GM21786 (cell line): Measurements from ENCODE around the gene MEIS3.

Experiments
- ATAC-seq: cut with Tn5 transposase; IDR thresholded peaks from one replicate; pipeline ENCODE4 v1.9.1; 2021; ENCODE audit not compliant: unreplicated experiment

Gene MEIS3

DNA sequence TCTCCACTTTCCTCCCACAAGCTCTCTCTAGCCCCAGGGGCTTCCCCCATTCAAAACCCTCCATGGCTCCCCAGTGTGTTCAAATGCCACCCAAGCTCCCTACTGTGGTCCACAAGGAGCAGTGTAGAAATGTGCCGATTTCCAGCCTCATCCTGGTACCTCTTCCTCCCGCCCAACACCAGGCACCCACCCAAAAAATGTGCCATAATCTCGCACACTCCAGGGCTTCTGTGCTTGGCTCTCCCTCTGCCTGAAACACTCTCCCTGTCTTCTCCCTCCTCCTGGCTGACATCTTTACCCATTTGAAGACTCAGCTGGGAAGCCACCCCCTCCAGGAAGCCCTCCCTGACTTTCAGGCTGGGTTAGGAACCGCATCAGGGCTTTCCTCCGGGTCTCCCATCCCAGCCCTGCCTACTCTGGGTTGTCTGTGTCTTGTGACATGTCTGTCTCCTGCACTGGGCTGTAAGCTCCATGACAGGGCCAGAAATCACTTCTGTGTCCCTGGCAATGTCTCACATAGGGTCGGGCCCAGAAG lies 16.6 kb upstream of the MEIS3 start:
- ATAC-seq: no peak

DNA sequence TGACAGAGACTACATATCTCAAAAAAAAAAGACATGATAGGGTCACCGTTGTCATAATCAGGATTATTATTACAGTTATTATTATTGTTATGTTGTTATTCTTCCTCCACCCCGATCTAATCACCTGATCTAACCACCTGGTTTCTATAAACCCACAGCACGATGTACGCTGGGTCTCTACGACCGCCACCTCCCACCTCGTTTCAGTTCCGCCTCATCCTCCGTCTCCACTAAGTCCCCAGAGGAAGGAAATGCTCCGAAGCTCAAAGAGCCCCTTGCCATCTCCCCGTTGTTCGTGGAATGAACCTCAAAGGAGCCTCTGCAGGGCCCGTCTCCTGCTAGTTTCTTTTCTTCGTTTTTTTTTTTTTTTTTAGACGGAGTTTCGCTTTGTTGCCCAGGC lies 15.9 kb upstream of the MEIS3 start:
- ATAC-seq: no peak

DNA sequence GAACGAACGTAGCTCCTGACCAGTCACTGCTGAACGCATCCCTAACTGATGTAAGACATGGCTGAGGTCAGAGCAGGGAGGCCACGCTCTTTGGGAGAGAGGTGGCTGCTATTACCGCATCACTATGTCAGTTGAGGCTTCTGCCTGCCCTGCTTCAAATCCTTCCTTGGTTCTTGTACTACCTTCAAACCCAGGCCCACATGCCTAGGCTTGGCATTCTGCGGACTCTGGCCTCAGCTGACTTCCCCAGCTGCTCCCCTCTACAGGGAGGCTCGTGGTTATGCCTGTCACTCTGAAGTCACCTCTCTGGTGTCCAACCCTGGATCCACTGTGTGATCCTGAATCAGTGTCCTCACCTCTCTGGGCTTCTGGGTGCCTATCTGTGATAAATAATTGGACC lies 14.8 kb upstream of the MEIS3 start:
- no peak for ATAC-seq

DNA sequence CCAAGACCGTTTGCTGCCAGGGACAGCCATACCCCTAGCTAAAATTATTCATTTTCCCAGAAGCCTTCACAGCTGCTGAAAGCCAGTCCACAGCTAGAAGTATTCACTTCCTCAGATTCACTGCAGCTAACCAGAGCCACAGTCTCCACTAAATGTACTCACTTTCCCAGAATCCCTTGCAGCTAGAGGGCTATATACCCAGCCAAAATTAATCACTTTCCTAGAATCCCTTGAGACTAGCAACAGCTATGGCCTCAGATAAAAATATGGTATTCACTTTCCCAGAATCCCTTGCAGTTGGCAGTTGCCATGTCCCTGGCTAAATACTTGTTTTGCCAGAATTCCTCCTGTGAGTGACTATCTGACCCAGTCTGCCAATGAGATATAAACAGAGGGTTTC lies 13.8 kb upstream of the MEIS3 start:
- ATAC-seq: no peak

DNA sequence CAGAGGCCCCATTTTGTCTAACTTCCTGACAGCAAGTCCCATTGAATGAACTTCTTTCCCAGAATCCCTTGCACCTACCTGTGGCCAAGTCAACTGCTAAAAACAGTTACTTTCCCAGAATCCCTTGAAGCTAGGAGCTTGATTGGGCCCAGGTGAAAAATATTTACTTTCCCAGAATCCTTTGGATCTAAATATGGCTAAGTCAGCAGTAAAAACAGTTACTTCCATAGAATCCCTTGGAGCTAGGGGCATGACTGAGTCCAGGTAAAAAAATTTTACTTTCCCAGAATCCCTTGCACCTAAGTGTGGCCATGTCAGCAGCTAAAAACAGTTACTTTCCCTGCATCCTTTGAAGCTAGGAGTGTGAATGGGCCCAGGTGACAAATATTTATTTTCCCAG lies 13.2 kb upstream of the MEIS3 start:
- no peak for ATAC-seq

DNA sequence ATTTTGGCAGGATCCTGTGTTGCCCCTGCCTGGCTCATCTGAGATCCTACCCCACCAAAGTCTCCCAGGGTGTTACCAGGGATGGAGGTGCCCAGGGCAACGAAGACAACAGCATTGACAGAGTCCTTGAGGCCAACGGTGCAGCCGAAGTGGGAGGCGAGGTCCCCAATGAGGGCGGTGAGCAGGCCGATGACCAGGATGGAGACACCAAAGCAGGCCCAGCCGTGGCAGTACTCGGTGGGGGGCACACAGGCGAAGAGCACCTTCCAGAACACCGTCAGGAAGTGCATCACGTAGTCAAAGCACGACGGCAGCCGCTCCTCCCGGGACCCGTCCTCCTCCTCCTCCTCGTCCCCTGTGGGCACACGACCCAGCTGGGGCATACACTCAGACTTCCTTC lies 12.8 kb upstream of the MEIS3 start:
- ATAC-seq: no peak

DNA sequence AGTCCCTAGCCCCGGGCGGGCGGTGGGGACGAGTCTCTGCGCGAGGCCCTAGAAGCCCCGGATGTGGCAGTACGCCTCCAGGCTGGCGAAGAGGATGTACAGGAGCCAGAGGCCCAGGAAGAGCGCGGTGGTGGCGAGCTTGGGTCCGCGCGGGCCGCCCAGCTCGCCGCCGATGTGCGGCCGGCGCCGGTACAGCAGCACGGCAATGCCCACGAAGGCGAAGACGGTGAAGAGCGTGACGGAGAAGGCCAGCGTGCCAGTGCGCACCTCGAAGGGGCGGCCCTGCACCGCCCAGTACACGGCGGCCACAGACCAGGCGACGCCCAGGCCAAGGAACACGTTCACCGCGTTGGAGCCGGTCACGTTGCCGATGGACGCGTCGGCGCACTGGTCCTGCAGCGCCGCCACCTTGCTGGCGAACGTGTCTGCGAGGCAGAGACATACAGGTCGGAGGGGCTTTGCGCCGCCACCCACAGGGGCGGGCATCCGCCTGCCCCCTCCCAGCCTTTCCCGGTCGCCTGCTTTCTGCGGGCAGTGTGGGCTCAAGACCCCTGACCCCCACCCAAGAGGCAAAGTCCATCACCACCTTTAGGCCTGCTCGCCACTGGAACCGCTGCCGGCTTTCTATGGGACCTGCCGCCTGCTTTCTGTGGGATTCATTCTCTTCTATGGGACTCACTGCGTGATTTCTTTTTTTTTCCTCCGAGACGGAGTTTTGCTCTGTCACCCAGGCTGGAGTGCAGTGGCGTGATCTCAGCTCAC lies 10.9 kb upstream of the MEIS3 start:
- no peak for ATAC-seq

DNA sequence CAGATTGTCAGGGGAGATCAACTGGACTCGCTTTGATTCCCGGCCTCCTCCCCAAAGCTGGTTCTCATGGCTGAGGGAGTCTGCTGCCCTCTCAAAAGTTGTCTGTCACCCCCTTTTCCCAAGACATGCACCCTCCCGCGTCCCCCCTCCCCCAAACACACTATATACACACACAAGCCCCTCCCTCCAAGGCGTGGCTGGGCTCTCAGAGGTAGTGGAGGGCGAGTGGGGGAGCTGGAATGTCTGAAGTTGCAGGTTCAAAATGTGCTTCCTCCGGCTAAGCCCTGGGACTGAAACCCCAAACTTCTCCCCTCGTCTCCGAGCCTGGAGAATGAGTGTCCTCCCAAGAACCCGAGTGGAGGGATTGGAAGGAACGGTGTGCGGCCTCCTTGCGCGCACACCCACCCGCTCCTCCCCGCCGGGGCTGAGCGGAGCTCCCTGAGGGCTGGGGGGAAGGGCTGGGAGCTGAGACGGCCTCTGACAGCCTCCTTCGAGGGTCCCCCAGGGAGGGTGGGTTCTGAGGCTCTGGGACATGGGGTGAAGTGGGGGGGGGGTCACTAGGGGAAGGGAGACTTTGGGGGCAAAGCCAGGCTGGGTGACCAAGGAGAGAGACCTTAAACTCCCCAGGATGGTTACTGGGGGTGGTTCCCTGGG lies 9.9 kb upstream of the MEIS3 start:
- no peak for ATAC-seq

DNA sequence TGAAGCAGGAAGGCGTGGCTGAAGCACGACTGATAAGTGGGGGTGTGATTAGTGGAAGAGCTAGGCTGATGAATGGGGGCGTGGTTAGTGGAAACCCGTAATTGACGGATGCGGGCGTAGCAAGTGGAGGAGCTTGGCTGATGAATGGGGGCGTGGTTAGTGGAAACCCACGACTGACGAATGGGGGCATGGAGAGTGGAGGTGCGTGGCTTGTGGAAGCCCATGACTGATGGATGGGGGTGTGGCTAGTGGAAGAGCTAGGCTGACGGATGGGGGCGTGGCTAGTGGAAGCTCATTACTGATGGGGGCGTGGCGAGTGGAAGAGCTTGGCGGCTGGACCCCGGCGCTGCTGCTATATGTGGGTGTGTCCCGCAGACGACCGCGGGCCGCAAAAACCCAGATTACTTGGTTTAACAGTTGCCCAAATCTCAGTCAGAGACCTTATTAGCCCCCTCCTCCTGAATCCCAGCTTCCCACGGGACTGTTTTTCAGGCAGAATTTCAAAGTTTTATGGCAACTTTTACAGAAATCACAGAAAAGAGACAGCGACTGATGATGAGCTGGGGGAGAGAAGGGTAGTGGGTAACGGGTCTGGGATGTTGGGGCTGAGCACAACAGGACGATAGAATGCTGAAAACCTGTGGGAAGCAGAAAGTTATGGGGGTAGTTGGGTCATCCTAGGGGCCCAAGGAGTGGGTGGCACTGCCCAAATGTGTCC lies 9.0 kb upstream of the MEIS3 start:
- no peak for ATAC-seq

DNA sequence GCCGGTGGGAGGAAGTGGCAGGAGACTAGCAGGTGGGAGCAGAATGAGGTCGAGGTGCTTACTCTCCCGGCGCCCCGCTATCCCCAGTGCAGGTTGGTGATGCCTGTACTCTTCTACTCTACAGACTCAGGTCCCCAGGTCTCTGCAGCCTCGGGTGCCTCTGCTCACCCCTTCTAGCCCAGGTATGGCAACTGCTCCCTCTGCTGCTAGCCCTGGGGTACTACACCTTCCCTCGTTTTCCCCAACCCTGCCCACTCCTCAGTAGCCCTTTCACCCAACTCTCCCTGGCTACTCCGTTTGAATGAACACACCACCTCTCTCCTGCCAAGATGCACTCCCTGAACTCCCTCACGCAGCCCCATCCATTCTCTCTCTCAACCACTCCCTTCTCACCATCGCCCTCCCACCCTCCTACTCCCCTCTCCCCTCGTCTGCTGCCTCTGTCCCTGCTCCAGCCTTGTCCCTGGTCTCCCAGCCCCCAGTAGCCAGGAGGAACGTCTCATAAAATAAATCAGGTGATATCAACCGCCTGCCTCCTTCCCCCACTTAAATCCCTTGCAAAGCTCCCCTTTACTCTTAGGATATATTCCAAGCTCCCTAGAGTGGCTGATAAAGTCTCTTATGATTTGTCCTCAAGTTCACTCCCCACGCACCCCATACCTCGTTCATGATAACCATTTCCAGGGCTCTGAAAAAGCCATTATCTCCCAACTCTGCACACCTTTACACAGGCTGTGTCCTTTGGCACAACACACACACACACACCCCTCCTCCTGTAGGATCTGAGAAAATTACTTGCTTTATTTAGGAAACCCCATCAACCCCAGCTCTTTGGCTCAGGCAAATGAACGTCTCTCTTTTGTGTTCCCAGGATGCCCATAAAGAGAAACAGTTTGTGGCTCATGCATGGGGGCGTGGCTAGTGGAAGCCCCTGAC lies 8.2 kb upstream of the MEIS3 start:
- ATAC-seq: no peak

DNA sequence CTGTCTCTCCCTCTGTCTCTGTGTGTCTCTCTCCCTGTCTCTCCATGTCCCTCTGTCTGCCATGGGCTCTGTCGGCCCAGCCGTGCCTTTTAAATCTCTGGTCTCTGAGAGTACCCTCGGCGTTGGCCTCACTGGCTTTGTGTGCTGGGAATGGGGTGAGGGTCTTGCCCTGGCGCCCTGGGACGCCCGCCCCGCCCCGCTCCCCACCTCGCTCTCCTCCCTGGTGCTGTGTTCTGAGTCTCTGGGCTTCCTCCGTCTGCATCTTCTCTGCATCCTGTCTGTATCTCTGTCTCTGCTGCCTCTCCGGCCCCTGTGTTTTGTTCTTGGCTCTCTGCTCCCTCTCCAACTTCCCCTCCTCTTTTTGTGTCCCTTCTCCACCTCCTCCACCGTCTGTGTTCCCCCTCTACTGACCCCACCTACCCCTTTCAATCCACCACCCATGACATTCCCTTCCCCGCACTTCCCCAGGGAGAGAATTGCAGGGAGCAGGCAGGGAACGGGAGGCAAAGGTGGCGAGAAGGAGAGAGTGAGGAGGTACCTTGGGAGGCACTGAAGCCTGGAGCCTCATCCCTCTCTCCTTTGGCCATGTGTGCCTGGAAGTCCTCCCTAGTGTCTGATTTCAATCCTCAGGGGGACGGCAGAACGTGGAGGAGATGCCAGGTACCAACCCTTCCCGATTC lies 4.0 kb upstream of the MEIS3 start:
- ATAC-seq: no peak

DNA sequence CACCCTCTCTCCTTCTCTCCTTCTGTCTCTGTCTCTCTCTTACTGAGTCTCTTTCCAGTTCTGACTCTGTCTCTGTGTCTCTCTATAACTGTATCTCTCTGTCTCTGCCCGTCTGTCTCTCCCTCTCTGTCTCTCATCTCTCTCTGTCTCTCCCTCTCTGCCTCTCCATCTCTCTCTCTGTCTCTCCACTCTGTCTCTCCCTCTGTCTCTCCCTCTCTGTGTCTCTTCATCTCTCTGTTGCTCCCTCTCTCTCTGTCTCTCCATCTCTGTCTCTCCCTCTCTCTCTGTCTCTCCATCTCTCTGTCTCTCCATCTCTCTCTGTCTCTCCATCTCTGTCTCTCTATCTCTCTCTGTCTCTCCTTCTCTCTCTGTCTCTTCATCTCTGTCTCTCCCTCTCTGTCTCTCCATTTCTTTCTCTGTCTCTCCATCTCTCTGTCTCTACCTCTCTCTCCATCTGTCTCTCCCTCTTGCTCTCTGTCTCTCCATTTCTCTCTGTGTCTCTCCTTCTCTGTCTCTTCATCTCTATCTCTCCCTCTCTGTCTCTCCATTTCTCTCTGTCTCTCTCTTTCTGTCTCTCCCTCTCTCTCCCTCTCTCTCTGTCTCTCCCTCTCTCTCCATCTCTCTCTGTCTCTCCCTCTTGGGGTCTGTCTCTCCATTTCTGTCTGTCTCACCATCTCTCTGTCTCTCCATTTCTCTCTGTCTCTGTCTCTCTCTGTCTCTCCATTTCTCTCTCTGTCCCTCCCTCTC lies 3.3 kb upstream of the MEIS3 start:
- ATAC-seq: no peak

DNA sequence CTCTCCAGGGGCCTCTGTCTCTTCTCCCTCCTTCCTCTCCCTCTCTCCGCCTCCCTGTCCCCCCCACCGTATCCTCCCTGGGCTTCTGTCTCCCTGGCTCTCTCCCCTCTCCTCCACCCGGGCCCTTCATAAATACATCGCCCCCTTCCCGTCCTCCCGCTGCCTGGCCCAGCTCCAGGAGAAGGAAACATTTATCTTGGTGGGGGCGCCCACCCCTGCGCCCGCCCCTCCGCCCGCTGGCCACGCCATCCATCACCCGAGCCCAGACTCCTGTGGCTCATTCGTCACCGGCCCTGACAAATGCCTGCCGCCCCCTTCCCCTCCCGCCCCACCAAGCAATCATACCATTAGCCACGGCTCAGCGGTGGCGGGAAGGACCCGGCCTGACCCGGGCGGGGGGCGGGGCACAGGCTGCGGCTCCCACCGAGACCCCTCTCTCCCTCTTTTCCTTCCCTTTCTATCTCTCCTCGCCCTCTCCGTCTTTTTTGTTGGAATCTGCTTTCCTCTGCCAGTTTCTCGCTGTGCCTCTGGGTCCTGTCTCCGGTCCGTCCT lies 2.6 kb upstream of the MEIS3 start:
- no peak for ATAC-seq

DNA sequence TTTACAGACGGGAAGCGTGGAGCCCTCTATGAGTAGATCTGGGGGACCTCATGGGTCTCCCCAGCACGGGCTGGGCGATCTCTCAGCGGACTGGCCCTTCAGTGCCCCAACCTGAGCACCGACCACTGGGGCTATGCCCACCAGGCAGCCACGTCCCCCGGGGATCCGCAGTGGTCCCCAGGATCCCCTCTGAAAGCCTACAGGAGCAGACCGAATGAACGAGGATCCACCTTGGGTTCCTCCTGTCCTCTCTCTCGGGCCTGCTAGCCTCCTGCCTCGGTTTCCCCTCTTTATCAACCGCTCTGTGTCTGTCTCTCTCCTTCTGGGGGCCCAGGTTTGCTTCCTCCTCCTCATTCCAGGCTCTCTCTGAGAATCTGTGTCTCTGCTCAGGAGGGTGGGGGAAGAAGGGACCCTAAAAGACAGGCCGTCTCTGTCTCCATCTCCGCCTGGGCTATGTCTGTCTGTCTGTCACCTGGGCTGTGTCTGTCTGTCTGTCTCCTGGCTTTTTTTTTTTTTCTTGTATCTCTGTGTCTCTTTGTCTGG lies 2.0 kb upstream of the MEIS3 start:
- no peak for ATAC-seq

DNA sequence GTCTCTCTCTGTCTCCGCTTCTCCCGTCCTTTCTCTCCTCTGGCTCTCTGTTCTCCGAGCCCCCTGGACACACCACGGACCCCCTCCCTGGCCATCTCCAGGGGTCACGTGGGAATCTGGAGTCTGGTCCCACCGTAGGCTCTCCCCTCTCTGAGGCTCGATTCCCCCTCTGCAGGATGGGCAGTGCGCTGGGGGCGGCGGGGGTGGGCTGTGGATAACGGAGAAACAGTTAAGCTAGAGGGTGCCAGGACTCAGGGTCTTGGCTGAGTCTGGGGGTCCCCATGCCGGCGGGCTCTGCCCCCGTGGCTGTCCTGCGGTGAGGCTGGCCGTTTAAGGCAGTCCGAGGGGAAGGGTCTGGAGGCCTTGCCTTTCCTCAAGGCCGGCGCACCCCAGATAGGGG lies 462 bp upstream of the MEIS3 start:
- no peak for ATAC-seq

DNA sequence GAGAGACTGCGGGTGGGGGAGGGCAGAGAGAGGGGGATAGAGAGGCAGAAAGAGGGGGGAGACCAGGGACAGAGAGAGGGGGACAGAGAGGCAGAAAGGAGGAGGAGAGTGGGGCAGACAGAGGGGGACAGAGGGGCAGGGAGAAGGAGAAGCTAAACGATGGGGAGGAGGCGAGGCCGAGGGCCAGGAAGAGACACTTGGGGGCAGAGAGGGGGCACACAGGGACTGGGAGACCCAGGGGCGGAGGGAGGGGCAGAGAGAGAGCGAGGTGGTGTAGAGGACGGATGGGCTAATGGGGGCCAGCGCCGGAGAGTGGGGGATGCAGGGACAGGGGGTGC lies 666 bp downstream of the MEIS3 start:
- no peak for ATAC-seq

DNA sequence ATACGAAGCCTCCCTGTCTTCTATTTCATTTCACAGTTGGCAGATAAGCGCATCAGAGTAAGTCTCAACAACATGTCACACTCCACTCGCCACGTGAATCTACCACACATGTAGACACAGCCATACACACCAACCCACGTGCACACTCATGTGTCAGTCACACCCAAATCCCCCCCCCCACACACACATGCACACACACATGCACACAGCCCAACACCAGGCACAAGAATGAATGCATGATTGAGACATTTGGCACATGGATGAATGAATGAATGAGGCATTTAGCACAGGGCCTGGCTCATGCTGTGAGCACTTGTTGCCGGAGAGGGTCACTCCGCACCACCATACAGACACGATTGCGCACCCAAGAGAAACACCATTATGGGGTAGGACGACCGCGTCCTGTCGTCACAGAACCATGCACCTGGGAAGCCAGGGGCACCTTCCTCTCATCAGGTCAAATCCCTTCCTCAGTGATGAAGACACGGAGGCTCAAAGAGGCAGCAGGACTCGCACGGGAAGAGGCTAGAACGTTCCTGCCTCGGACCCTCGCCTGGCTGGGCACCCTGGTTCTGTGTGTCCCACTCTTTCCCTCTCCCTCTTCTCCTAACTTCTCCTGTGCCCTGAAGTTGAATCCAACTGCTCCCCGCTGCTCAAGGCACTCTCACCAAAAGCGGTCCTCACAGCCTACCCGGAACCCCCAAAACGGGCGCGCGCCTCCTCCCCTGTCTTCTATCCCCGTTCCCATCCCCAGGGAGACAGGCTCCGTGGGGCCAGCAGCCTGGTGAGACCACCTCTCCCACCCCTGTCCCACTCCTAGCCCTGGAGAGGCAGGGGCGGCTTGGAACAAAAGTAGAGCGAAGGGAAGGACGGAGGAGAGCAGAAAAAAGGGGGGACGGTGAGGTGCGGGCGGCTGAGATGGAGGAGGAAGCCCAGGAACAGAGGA lies 1.3 kb downstream of the MEIS3 start:
- no peak for ATAC-seq

DNA sequence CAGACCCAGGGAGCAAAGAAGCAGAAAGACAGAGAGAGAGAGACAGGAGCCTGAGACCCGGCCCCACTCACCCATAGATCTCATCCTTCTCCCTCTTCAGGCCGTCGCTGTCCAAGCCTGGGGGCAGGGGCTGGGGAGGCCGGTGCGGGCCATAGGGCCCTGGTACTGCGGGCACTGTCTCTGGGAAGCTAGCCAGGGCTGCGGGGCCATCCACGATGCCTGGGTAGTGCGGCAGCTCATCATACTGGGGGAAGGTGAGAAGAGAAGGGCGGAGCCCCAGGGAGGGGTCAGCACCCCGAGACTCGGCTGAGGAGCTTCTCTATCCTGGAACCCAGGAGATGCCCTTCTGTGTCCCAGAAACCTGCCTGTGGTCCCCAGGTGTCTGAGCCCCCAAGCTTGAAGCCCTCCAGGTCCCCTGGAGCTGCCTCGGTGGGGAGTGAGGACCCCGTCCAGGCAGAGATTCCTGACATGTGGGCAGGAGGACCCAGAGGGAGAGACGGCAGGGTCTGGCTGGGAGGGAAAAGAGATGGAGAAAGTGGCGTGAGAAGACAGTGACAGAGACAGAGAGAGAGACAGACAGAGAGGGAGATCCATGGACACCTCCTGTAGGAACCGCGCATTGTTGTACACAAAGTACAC lies 2.1 kb downstream of the MEIS3 start:
- no peak for ATAC-seq
